Astrocyte (in vitro differentiated cells and primary cell): ENCODE results near the gene RDH13. TPM values are rescaled to one million over a fixed set of nuclear protein-coding genes. Genes with fewer than 3 reads are reported as not detected.
"Not testable (repeated sequence)": the region's sequence is repeated elsewhere in the genome, so short reads cannot be mapped to it uniquely, and the experiment has no call there.

Source experiments
- DNase-seq: peaks from one replicate; pipeline ENCODE4 v3.0.0-alpha.2; 2010; ENCODE audit warnings: low read depth
- FAIRE-seq: peaks from 2 replicates; lab custom pipeline; 2011; peaks lifted over from hg19 to GRCh38; lab: Jason Lieb, UNC
- H2AFZ ChIP-seq: 2 replicates; pipeline ENCODE4 v1.6.0; 2012; ENCODE audit warnings: low read depth, low read length, inconsistent platforms
- H3K27ac ChIP-seq: 2 replicates; pipeline ENCODE4 v1.5.1; 2011; ENCODE audit warnings: low read depth, low read length, inconsistent platforms
- H3K27me3 ChIP-seq: 2 replicates; pipeline ENCODE4 v1.6.0; 2011; ENCODE audit warnings: low read length, inconsistent platforms; ENCODE audit not compliant: insufficient read depth
- H3K36me3 ChIP-seq: 2 replicates; pipeline ENCODE4 v1.5.1; 2011; ENCODE audit warnings: low read length, inconsistent platforms; ENCODE audit not compliant: insufficient read depth
- H3K4me1 ChIP-seq: 2 replicates; pipeline ENCODE4 v1.5.1; 2011; ENCODE audit warnings: low read length, inconsistent platforms; ENCODE audit not compliant: insufficient read depth
- H3K4me2 ChIP-seq: 2 replicates; pipeline ENCODE4 v1.6.0; 2012; ENCODE audit warnings: low read length, inconsistent platforms
- H3K4me3 ChIP-seq: 2 replicates; pipeline ENCODE4 v1.5.1; 2011; ENCODE audit warnings: low read depth, mild to moderate bottlenecking, low read length, inconsistent platforms; ENCODE audit not compliant: insufficient read depth
- H3K79me2 ChIP-seq: 2 replicates; pipeline ENCODE4 v1.6.0; 2012; ENCODE audit warnings: mild to moderate bottlenecking, low read length, inconsistent platforms; ENCODE audit not compliant: insufficient read depth
- H3K9ac ChIP-seq: 2 replicates; pipeline ENCODE4 v1.6.0; 2012; ENCODE audit warnings: mild to moderate bottlenecking, low read length, inconsistent platforms
- H3K9me3 ChIP-seq: 2 replicates; pipeline ENCODE4 v1.5.1; 2012; ENCODE audit warnings: low read depth, mild to moderate bottlenecking, low read length, inconsistent platforms; ENCODE audit not compliant: insufficient read depth
- H4K20me1 ChIP-seq: 2 replicates; pipeline ENCODE4 v1.6.0; 2012; ENCODE audit warnings: low read length, inconsistent platforms; ENCODE audit not compliant: insufficient read depth
- H3K27ac Mint-ChIP-seq: one replicate; pipeline ENCODE4 v1.8.0; 2021; ENCODE audit warnings: mild to moderate bottlenecking, mixed read lengths; ENCODE audit not compliant: unreplicated experiment
- H3K27me3 Mint-ChIP-seq: one replicate; pipeline ENCODE4 v1.8.0; 2021; ENCODE audit warnings: low read depth, mixed read lengths; ENCODE audit not compliant: unreplicated experiment
- H3K36me3 Mint-ChIP-seq: one replicate; pipeline ENCODE4 v1.8.0; 2021; ENCODE audit warnings: low read depth, mixed read lengths; ENCODE audit not compliant: unreplicated experiment
- H3K4me1 Mint-ChIP-seq: one replicate; pipeline ENCODE4 v1.8.0; 2021; ENCODE audit warnings: low read depth, mixed read lengths; ENCODE audit not compliant: unreplicated experiment
- H3K4me3 Mint-ChIP-seq: one replicate; pipeline ENCODE4 v1.8.0; 2021; ENCODE audit warnings: mild to moderate bottlenecking, moderate library complexity, mixed read lengths; ENCODE audit not compliant: unreplicated experiment
- H3K9me3 Mint-ChIP-seq: one replicate; pipeline ENCODE4 v1.8.0; 2021; ENCODE audit warnings: mild to moderate bottlenecking, mixed read lengths; ENCODE audit not compliant: unreplicated experiment
- EZH2 ChIP-seq: IDR thresholded peaks from 2 replicates; pipeline ENCODE4 v1.6.1; 2012; ENCODE audit warnings: mild to moderate bottlenecking, low read length, inconsistent platforms; ENCODE audit not compliant: insufficient read depth
- total RNA-seq: library from RNA; stranded (reverse); gene quantifications from 2 replicates; pipeline ENCODE4 v1.2.1, GENCODE V29; 2021
- TF ChIP-seq, protein P1 (sequence below): IDR thresholded peaks from 2 replicates; pipeline ENCODE4 v1.5.1; 2011; ENCODE audit warnings: low read depth, mild to moderate bottlenecking, inconsistent platforms, low read length, moderate library complexity; ENCODE audit not compliant: insufficient read depth

RDH13 gene
- total RNA-seq, 1 donor from 2014 or later = 22.6 TPM

DNA sequence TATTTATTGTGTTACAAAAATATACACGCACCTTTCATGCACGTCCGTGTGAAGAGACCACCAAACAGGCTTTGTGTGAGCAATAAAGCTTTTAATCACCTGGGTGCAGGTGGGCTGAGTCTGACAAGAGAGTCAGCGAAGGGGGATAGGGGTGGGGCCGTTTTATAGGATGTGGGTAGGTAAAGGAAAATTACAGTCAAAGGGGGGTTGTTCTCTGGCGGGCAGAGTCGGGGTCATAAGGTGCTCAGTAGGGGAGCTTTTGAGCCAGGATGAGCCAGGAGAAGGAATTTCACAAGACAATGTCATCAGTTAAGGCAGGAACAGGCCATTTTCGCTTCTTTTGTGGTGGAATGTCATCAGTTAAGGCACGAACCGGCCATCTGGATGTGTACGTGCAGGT lies 56.2 kb downstream of the RDH13 start:
- H3K9me3 Mint-ChIP-seq = peaks cover 22% of the 10 kb centered on the region
- not testable (repeated sequence) for H3K27me3 Mint-ChIP-seq, H3K27me3 ChIP-seq, H3K36me3 Mint-ChIP-seq, H3K4me3 ChIP-seq, H3K4me2 ChIP-seq, H3K4me1 ChIP-seq, H3K79me2 ChIP-seq, H2AFZ ChIP-seq, H3K4me1 Mint-ChIP-seq, DNase-seq, FAIRE-seq, H3K9ac ChIP-seq, H4K20me1 ChIP-seq, H3K36me3 ChIP-seq, H3K27ac ChIP-seq, H3K27ac Mint-ChIP-seq, H3K4me3 Mint-ChIP-seq
- H3K9me3 ChIP-seq = peaks cover 11% of the 10 kb centered on the region

DNA sequence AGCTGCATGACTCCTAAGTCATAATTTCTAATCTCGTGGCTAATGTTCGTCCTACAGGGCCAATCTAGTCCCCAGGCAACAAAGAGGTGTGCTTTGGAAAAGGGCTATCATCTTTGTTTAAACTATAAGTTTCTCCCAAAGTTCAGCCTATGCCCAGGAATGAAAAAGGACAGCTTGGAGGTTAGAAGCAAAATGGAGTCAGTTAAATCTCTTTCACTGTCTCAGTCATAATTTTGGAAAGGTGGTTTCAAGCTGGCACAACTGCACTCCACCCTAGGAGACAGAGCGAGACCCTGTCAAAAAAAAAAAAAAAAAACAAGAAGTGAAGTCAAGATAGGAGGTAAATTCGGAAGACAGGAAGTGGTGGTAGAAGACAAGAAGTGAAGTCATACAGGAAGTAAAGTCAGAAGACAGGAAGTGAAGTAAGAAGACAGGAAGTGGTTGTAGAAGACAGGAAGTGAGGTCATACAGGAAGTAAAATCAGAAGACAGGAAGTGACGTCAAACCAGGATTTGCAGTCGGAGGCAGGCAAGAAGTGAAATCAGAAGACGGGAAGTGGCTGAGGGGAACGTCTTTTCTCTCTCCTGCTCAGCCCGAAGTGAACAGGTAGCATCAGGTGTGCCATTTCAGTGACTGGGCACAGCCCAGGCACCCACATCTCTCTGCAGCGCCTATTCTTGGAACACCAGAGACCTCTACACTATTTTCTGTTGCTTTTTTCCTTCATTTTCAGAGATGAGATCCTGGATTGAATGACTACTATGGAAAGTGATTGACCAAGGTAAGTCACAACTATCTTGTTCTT lies 57.1 kb downstream of the RDH13 start:
- Histone ChIP-seq H3K4me2 (no peak overlapping the region), H3K4me1 (no peaks in the 10 kb centered on the region), H3K9ac (no peak overlapping the region), H3K9me3 (peaks cover 11% of the 10 kb centered on the region), H3K27me3 (no peaks in the 10 kb centered on the region), H3K79me2 (no peaks in the 10 kb centered on the region), H2AFZ (no peak overlapping the region), H3K4me3 (no peak overlapping the region), H4K20me1 (no peaks in the 10 kb centered on the region), H3K27ac (no peak overlapping the region), H3K36me3 (no peaks in the 10 kb centered on the region)
- TF ChIP-seq EZH2 = no peak
- TF ChIP-seq, protein P1, sequence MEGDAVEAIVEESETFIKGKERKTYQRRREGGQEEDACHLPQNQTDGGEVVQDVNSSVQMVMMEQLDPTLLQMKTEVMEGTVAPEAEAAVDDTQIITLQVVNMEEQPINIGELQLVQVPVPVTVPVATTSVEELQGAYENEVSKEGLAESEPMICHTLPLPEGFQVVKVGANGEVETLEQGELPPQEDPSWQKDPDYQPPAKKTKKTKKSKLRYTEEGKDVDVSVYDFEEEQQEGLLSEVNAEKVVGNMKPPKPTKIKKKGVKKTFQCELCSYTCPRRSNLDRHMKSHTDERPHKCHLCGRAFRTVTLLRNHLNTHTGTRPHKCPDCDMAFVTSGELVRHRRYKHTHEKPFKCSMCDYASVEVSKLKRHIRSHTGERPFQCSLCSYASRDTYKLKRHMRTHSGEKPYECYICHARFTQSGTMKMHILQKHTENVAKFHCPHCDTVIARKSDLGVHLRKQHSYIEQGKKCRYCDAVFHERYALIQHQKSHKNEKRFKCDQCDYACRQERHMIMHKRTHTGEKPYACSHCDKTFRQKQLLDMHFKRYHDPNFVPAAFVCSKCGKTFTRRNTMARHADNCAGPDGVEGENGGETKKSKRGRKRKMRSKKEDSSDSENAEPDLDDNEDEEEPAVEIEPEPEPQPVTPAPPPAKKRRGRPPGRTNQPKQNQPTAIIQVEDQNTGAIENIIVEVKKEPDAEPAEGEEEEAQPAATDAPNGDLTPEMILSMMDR = no peak
- Mint-ChIP-seq H3K9me3 (peaks cover 22% of the 10 kb centered on the region), H3K36me3 (peaks cover 2% of the 10 kb centered on the region), H3K4me1 (peaks cover 3% of the 10 kb centered on the region), H3K4me3 (peak overlapping the region; percentile 36), H3K27ac (no peak overlapping the region), H3K27me3 (peaks cover 2% of the 10 kb centered on the region)
- FAIRE-seq = no peak
- DNase-seq = peak; percentile 71

DNA sequence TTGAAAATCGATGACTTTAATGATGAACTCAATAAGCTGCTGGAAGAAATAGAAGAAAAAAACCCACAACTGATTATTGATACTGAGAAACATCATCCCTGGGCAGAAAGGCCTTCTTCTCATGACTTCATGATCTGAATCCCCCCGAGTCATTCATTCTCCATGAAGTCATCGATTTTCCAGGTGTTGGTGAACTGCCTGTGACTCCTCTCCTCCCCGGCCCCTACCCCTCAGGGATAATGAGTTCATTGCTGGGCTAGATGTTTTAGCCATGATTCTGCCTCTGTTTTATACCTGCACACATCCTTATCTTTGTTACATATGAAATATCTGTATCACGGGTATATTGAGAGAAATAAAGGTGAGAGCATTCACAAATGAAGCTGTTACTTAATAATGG lies 62.2 kb downstream of the RDH13 start:
- Mint-ChIP-seq H3K27ac (no peak overlapping the region), H3K4me3 (no peak overlapping the region)
- no peaks in the 10 kb centered on the region for H3K27me3 ChIP-seq

DNA sequence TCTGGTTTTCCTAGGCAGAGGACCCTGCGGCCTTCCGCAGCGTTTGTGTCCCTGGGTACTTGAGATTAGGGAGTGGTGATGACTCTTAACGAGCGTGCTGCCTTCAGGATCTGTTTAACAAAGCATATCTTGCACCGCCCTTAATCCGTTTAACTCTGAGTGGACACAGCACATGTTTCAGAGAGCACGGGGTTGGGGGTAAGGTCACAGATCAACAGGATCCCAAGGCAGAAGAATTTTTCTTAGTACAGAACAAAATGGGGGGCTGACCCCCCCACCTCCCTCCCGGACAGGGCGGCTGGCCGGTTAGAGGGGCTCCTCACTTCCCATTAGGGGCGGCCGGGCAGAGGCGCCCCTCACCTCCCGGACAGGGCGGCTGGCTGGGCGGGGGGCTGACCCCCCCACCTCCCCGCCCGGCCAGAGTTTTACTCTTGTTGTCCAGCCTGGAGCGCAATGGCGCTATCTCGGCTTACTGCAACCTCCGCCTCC lies 64.2 kb downstream of the RDH13 start:
- H2AFZ ChIP-seq, H3K79me2 ChIP-seq, DNase-seq, H3K4me2 ChIP-seq, H3K9me3 ChIP-seq, FAIRE-seq, H4K20me1 ChIP-seq, H3K36me3 ChIP-seq, H3K27me3 Mint-ChIP-seq, H3K27me3 ChIP-seq, H3K27ac ChIP-seq, H3K4me3 Mint-ChIP-seq, H3K4me1 Mint-ChIP-seq, H3K9me3 Mint-ChIP-seq, H3K9ac ChIP-seq, H3K27ac Mint-ChIP-seq, H3K4me1 ChIP-seq, H3K4me3 ChIP-seq, H3K36me3 Mint-ChIP-seq: not testable (repeated sequence)

More for the DNA sequence above, 62.2 kb downstream of the RDH13 start:
- no peaks in the 10 kb centered on the region for H3K4me1 Mint-ChIP-seq
- DNase-seq (no peak), FAIRE-seq (no peak)
- no peaks in the 10 kb centered on the region for H4K20me1 ChIP-seq
- H2AFZ ChIP-seq = no peak overlapping the region
- no peaks in the 10 kb centered on the region for H3K27me3 Mint-ChIP-seq
- TF ChIP-seq, protein P1 = no peak
- TF ChIP-seq EZH2 = no peak
- H3K4me2 ChIP-seq = no peak overlapping the region
- no peak overlapping the region for H3K4me3 ChIP-seq
- no peak overlapping the region for H3K9ac ChIP-seq
- H3K36me3 Mint-ChIP-seq = peaks cover 2% of the 10 kb centered on the region
- H3K4me1 ChIP-seq = no peaks in the 10 kb centered on the region
- H3K9me3 ChIP-seq = peaks cover 7% of the 10 kb centered on the region
- no peaks in the 10 kb centered on the region for H3K79me2 ChIP-seq
- peaks cover 17% of the 10 kb centered on the region for H3K9me3 Mint-ChIP-seq
- no peaks in the 10 kb centered on the region for H3K36me3 ChIP-seq
- H3K27ac ChIP-seq = no peak overlapping the region
